HG02943 (cell line): ENCODE data around the gene LRCH2.
"Not testable (repeated sequence)": the region's sequence is repeated elsewhere in the genome, so short reads cannot be mapped to it uniquely, and the experiment has no call there.

Experiments
- ATAC-seq: cut with Tn5 transposase; IDR thresholded peaks from one replicate; pipeline ENCODE4 v1.9.1; 2021; ENCODE audit warnings: mild to moderate bottlenecking, low read depth, moderate library complexity; ENCODE audit not compliant: unreplicated experiment

Gene LRCH2, protein sequence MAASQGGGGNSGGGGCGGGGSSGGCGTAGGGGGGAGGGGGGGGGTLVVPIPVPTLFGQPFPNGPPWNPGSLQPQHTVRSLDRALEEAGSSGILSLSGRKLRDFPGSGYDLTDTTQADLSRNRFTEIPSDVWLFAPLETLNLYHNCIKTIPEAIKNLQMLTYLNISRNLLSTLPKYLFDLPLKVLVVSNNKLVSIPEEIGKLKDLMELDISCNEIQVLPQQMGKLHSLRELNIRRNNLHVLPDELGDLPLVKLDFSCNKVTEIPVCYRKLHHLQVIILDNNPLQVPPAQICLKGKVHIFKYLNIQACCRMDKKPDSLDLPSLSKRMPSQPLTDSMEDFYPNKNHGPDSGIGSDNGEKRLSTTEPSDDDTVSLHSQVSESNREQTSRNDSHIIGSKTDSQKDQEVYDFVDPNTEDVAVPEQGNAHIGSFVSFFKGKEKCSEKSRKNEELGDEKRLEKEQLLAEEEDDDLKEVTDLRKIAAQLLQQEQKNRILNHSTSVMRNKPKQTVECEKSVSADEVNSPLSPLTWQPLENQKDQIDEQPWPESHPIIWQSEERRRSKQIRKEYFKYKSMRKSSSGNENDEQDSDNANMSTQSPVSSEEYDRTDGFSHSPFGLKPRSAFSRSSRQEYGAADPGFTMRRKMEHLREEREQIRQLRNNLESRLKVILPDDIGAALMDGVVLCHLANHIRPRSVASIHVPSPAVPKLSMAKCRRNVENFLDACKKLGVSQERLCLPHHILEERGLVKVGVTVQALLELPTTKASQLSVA

DNA sequence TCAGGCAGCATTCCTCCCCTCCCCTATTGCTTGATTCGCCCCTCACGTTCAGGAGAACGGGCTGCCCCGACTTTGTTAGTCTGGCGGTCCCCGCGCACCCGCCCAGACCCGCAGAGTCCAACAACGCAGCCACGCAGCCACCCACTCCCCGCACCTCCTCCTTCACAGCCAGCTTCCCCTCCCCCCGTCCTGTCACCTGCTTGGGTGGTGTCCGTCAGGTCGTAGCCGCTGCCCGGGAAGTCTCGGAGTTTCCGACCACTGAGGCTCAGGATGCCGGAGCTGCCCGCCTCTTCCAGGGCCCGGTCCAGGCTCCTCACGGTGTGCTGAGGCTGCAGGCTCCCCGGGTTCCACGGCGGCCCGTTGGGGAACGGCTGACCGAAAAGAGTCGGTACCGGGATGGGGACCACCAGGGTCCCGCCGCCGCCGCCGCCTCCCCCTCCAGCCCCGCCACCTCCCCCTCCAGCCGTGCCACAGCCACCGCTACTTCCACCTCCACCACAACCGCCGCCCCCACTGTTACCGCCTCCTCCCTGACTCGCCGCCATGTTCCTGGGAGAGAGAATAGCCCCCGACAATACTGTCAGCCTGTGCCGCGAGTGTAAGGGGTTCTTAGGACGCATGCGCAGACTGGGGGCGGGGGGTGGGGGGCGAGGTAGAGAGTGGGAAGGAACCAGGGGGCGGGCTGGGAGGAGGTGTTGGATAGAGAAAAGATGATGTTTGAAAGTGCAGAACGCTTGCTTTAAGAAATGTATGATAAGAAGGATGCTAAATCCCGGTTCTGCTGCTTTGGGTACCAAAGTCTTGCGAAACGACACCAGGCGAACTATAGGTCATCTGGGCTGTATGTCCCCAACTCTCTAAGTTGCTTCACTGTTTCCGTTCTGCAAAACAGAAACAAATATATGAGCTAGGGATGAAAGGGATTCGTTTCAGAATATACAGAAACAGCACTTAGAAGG lies at the start of gene LRCH2:
TSS of gene LRCH2 (minus strand) at position 600 of the 959 bp plus-strand sequence. CDS start at position 545, 55 bp downstream.
- no peak for ATAC-seq

DNA sequence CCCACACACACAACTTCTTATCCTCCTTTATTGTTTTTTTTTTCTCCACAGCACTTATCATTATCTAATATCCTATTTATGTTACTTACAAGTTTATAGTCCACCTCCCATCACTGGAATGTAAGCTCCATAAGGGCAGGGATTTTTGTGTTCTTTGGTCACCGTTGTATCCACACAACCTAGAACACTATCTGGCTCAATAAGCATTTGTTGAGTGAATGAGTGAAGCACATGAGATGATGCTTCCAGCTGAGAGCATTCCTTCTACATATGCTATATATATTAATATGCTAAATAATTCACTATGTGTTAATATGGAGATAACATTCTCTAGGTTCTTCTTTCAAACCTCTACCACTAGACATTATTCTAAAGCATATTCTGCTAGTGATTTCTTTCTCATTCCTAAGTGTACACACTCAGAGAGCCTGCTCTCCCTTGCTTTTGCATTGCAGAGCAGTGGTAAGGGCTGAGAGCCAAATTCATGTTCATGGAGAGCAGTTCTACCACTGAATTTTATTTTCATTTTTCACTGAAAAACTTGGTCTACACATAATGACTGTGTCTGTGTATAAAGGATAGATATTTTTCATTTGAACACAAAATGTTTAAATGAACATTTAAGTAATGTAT lies 35.3 kb upstream of the LRCH2 start:
- no peak for ATAC-seq

DNA sequence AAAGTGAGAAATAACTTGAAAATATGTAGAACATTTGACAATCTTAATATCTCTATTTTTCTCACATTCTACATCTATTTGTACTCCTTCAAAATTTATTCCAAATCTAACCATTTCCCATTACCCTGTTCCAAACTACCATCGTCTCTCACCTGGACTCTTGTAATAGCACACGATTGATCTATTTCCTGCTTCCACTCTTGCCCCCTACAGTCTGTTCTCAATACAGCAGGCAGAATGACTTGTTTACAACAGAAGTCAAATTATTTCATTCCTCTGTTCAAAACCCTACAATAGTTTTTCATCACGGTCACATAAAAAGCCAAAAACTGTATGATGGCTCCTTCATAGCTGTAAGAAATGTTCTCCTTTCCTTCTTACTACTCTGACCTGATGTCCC lies 34.5 kb upstream of the LRCH2 start:
- ATAC-seq, result no peak

DNA sequence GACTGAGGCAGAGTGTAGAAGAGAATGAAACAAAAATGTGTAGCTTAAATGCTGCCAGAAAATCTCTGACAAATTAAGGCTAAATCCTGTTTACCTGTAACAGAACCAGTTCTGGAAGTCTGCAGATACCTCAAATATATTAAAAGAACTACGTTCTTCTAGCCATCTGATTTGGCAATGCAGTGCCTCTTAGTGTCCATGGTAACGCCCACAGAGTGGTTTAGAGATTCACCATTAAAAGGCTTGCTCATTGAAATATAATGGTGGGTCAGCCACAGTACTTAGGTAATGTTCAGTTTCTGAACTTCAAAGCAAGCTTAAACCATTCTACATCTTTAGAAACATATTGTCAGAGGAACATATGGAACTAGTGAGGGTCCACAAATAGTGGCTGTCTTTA lies 32.4 kb upstream of the LRCH2 start:
- ATAC-seq, result no peak

DNA sequence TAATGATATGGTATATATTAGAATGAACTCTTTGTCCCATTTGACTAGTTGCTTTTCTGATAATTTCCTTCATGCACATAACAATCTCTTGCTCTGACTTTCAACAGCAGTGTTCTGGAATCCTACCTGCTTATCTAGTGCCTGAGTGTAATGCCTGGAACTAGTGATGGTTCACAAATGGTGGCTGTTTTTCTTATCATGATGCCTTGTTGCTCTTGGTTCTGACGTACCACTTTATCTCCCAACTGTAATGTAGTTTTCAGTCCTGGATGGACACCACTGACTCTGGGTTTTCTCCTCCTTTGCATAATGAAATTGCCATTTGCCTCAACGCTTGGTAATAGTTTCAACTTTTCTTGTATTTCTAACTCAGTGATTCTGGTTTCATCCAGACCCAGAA lies 30.1 kb upstream of the LRCH2 start:
- no peak for ATAC-seq

DNA sequence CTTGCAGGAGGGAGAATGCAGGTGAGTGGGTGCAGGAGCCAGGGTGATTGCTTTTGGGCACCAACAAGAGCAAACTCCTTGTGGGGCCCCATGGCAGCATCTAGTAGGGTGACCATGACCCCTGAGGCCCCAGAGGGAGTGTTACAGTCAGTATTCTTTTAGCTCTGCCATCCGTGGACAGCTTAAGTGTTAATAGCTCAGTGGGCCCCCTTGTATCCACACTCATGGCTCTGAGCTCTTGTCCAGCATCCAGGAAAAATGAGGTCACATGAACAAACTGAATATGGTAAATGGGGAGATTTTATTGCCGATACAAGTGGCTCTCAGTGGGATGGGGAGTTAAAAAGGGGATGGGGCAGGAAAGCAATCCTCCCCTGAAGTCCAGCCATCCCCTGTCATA lies 27.3 kb upstream of the LRCH2 start:
- ATAC-seq, result no peak

DNA sequence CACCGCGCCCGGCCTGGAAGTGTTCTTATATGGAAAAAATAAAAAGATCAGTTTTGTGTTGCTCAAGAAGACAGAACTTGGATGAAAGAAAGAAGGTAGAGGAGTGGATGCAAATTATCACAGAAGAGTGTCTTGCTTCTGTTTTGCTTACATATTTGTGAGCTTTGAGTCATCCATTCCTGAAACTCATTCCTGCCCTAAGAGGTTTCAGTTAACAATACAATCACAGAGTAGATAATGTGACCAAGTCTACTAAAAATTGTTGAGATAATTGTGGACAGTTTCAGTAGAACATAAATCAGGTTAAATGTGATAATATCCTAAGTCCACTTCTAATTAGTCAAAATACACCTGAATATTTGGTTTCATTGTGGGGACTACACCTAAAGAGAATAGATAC lies 26.4 kb upstream of the LRCH2 start:
- no peak for ATAC-seq

DNA sequence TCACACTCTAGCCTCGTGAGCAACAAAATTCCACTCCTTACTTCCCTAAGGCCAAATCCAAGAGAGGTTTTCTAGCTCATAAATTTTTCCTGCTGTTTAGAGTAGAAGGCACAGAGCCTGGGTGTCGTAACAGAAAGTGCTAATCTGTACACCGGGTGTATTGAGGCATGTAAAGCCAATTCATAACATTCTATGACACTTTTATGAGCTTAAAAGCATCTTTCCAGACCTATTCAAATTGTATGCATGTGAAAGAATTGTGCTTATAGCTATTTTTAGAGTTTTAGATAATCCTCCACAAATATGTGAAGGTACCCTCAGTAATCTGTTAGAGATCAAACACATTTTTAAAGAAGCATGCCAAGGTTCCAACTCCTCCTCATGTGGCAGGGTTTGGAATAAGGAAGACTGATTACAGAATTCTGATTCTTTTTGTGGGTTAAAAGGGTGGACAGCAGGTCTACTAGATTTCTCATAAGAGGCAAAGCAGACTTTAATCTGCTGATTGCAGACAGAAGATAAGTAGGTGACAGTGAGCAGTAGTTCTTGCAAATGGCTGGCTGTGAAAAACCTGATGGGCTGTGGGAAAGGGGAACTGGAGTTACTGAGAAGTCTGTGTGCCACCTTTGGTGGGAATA lies 25.5 kb upstream of the LRCH2 start:
- ATAC-seq, result no peak

DNA sequence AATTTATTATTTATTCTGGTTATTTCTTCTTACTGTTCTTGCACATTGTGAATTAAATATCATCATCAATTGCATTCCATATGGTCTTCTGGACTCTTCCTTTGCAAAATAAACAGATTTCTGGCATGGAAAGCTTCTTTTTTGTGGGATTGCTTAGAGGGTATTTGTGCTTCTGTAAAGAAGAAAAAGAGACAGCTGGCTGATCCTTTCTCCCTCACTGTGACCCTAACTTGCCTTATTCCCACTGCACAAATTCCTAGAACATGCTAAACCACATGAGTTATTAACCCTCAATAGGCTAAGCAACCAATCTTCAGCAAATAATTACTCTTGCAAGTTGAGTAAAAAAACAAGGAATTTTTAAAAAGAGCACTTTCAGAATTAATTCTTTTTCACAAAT lies 23.8 kb upstream of the LRCH2 start:
- ATAC-seq, result no peak

DNA sequence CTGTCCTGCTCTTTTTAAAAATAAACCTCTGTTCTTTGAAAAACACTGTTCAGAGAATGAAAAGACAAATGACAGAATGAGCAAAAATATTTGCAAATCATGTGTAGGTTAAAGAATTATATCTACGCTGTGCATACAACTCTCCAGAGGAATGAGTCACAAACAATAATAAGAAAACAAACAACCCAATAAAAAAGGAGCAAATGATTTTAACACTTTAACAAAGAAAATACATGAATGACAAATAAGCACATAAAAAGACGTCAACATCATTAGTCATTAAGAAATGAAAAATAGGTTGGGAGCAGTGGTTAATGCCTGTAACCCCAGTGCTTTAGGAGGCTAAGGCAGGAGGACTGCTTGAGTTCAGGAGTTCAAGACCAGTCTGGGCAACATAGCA lies 21.1 kb upstream of the LRCH2 start:
- no peak for ATAC-seq

DNA sequence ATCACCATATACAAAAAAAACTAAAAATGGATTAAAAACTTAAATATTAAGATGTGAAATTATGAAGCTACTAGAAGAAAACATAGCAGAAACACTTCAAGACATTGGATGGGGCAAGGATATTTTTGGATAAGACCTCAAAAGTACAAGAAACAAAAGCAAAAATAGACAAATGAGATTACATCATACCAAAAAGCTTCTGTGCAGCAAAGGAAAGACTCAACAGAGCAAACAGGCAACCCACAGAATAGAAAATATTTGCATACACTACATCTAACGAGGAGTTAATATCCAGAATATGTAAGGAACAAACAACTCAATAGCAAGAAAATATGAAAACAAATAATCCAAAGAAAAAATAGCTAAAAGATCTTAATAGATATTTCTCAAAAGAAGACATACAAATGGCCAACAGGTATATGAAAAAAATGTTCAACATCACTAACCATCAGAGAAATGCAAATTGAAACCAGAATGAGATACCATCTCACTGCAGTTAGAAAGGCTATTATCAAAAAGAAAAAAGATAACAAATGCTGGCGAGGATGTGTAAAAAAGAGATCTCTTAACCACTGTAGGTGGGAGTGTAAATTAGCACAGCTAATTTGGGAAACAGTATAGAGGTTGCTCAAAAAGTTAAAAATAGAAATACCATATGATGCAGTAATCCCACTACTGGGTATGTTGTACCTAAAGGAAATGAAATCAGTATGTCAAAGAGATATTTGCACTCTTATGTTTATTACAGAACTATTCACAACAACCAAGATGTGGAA lies 17.8 kb upstream of the LRCH2 start:
- no peak for ATAC-seq

DNA sequence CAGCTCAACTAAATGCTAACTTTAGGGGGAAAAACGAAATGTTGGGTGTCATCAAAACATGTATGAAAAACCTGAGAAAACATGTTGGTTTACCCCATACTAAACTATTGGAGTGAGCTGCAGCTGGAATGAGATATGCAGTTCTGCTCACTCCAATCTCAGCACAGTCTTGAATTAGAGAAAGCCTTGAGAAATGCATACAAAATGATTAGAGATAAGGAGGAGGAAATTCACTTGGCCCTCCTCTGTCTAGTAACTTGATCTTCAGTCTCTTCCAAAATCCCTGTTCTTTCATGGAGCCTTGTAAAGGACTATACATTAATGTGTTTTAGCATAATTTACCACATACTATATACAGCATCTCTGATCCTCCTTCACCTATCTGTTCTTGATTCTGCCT lies 3.2 kb upstream of the LRCH2 start:
- ATAC-seq, result no peak

DNA sequence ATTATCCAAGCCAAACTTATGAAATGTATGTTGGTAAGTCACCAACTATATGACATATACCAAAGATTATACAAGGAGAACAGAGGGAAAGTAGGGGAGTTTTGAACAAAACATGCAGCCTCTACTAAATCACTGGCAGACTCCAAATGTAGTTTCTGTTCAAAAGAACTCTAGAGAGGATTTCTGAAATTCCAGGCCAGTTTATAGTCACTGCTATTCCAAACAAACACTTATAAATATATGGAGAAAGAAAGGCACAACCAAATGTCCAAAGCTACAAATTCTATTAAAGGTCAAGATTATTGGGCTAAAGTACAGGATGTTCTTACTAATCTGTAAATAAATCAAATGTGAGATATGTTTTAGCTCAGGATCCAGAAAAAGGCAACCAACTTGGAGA lies 2.7 kb upstream of the LRCH2 start:
- ATAC-seq, result no peak

DNA sequence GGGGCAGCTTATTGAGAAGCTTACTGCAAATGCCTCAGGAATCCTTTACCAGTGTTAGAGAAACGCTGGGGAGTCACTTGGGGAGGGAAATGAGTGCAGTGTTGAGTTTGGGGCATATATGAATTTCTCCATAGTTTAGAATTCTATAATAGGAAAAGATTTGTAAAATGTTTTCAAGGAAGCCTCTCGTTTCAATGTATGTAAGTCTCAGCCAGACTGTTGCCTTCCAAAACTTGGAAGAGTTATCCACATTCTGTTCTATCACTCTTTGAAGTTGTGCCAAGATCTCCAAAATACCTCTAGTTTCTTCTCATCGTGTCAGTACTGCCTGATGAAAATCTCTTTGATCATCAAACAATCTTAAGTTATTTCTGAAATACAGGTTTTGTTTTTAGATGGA lies 565 bp upstream of the LRCH2 start:
- no peak for ATAC-seq

DNA sequence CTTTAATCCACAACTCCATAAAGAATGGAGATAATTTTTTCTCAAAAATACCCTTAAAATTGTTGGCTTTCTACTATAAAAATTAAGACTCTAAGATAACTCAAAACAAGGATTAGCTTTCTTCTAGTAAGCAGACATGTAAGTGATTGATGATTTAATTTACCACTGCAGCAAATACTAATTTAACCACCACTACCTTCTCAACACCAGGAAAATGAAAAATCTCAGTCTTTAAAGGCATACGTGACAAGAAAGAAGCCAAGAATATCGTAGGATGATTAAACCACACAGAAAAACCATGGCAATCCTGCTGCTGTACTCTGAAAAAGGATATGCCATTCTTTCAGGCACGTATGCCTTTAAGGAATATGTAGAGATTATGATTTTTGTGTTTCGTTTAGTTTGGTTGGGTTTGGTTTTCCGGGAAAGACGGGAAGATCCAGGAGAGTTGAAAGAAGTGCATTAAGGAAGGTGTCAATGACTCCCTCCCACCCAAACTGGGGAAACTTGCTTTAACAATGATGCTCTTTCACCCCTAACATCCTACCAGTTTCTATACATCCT lies 881 bp downstream of the LRCH2 start:
- no peak for ATAC-seq

DNA sequence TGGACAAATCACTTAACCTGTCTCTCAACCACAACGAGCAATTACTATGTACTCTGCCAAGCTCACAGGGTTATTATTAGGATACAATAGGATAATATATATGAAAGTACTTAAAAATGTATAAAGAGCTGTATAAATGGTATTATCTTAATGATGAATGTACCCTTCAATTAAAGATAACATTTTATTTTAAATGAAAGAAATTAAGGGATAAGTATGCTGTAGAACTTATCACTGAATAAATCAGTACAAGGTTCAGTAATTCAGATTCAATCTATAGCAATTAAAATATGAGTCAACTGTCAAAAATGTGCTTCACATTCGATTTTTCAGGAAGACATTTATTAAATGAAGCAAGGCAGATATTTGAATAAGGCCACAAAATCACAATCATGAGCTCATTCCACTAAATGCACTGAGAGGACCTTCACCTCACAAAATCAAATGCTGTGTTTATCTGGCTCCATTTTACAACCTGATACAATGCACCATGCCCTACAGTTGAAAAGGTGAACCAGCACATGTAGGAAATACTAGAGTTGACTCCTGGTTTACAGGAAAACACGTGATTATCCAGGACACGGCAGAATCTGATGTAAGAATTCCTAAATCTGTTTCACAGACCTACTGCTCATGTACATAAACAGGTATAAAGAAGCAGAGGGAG lies 4.4 kb downstream of the LRCH2 start:
- no peak for ATAC-seq

DNA sequence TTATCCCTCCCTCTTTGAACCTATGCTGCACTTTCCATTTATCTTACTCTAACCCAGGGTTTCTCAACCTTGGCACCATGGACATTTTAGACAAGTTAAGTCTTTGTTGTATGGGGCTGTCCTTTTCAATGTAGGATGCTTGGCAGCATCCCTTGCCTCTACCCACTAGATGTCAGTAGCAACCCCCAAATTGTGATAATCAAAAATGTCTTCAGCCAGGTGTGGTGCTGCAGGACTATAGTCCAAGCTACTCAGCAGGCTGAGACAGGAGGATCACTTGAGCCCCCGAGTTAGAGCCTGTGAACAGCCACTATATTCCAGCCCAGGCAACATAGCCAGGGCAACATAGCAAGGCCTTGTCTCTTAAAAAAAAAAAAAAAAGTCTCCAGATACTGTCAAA lies 7.0 kb downstream of the LRCH2 start:
- ATAC-seq, result no peak

DNA sequence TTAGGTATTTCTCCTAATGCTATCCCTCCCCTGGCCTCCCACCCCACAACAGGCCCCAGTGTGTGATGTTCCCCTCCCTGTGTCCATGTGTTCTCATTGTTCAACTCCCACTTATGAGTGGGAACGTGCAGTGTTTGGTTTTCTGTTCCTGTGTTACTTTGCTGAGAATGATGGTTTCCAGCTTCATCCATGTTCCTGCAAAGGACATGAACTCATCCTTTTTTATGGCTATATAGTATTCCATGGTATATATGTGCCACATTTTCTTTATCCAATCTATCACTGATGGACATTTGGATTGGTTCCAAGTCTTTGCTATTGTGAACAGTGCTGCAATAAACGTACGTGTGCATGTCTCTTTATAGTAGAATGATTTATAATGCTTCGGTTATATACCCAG lies 16.6 kb downstream of the LRCH2 start:
- not testable (repeated sequence) for ATAC-seq
